SJCRH30 (cell line): Measurements from ENCODE around the gene SECTM1. TPM values are rescaled to one million over a fixed set of nuclear protein-coding genes. Genes with fewer than 3 reads are reported as not detected.

Experiments used
- DNase-seq, 2 experiments: peaks; one replicate each; pipeline ENCODE4 v3.0.0-alpha.2; 2015 to 2020
- H3K27ac ChIP-seq: fragments of 250-450 bp; sonication (Bioruptor Pico); 2 replicates; pipeline ENCODE4 v1.5.1; 2020; ENCODE audit warnings: mild to moderate bottlenecking, moderate library complexity
- H3K27me3 ChIP-seq: fragments of 250-450 bp; sonication (Bioruptor Pico); 2 replicates; pipeline ENCODE4 v1.5.1; 2020; ENCODE audit warnings: mild to moderate bottlenecking, moderate library complexity
- H3K36me3 ChIP-seq: fragments of 250-450 bp; sonication (Bioruptor Pico); 2 replicates; pipeline ENCODE4 v1.5.1; 2020; ENCODE audit warnings: mild to moderate bottlenecking, moderate library complexity
- H3K4me1 ChIP-seq: fragments of 250-450 bp; sonication (Bioruptor Pico); 2 replicates; pipeline ENCODE4 v1.5.1; 2020; ENCODE audit warnings: mild to moderate bottlenecking, moderate library complexity
- H3K4me3 ChIP-seq: fragments of 250-450 bp; sonication (Bioruptor Pico); 2 replicates; pipeline ENCODE4 v1.5.1; 2020; ENCODE audit warnings: mild to moderate bottlenecking, moderate library complexity
- H3K9me3 ChIP-seq: fragments of 250-450 bp; sonication (Bioruptor Pico); replicated peaks from 2 replicates; pipeline ENCODE4 v1.5.1; 2020; ENCODE audit warnings: mild to moderate bottlenecking, moderate library complexity
- total RNA-seq: library from RNA; depleted of rRNA; stranded (reverse); fragments of >200 nt; shearing (Covaris generic); gene quantifications from 2 replicates; pipeline ENCODE4 v1.2.3, GENCODE V29; 2014

The SECTM1 gene
- total RNA-seq, 1 experiment from 2014 or later = 0.36 TPM

GRCh38 chr17:82329683-82330321, 3.8 kb downstream of the SECTM1 start:
- Histone ChIP-seq H3K9me3 (no peaks in the 10 kb centered on the region), H3K27ac (peak overlapping the region; percentile 1; the same call in 1 of the 2 replicates), H3K36me3 (no peaks in the 10 kb centered on the region), H3K4me3 (no peak overlapping the region), H3K4me1 (peaks cover 35% of the 10 kb centered on the region), H3K27me3 (peaks cover 13% of the 10 kb centered on the region)
- DNase-seq = no peak

- H3K4me1 ChIP-seq = peaks cover 32% of the 10 kb centered on the region
- H3K27me3 ChIP-seq = peaks cover 16% of the 10 kb centered on the region
- no peaks in the 10 kb centered on the region for H3K9me3 ChIP-seq
- DNase-seq = no peak
- no peak overlapping the region for H3K4me3 ChIP-seq
- H3K36me3 ChIP-seq = no peaks in the 10 kb centered on the region
- H3K27ac ChIP-seq = no peak overlapping the region
Observed at GRCh38 chr17:82328994-82329507, 4.5 kb downstream of the SECTM1 start.

GRCh38 chr17:82328141-82328993, 5.2 kb downstream of the SECTM1 start:
- Histone ChIP-seq H3K36me3 (no peaks in the 10 kb centered on the region), H3K4me1 (peaks cover 32% of the 10 kb centered on the region), H3K27me3 (peaks cover 22% of the 10 kb centered on the region), H3K4me3 (no peak overlapping the region), H3K27ac (no peak overlapping the region), H3K9me3 (no peaks in the 10 kb centered on the region)
- no peak for DNase-seq

- Histone ChIP-seq H3K4me3 (no peak overlapping the region), H3K27ac (no peak overlapping the region), H3K4me1 (peaks cover 30% of the 10 kb centered on the region), H3K36me3 (no peaks in the 10 kb centered on the region), H3K27me3 (peaks cover 27% of the 10 kb centered on the region), H3K9me3 (no peaks in the 10 kb centered on the region)
- no peak for DNase-seq
Observed at GRCh38 chr17:82327757-82328140, 5.8 kb downstream of the SECTM1 start.

- Histone ChIP-seq H3K4me1 (peaks cover 26% of the 10 kb centered on the region), H3K36me3 (no peaks in the 10 kb centered on the region), H3K27ac (no peak overlapping the region), H3K4me3 (no peak overlapping the region), H3K9me3 (no peaks in the 10 kb centered on the region), H3K27me3 (peaks cover 30% of the 10 kb centered on the region)
- no peak for DNase-seq
Observed at GRCh38 chr17:82327289-82327688, 6.3 kb downstream of the SECTM1 start.

- H3K36me3 ChIP-seq = no peaks in the 10 kb centered on the region
- H3K27ac ChIP-seq = no peak overlapping the region
- H3K4me3 ChIP-seq = no peak overlapping the region
- H3K27me3 ChIP-seq = peaks cover 31% of the 10 kb centered on the region
- DNase-seq = no peak
- H3K4me1 ChIP-seq = peaks cover 10% of the 10 kb centered on the region
- no peaks in the 10 kb centered on the region for H3K9me3 ChIP-seq
Observed at GRCh38 chr17:82325286-82326180, 8.0 kb downstream of the SECTM1 start.

- H3K4me1 ChIP-seq = peaks cover 4% of the 10 kb centered on the region
- no peaks in the 10 kb centered on the region for H3K36me3 ChIP-seq
- peaks cover 31% of the 10 kb centered on the region for H3K27me3 ChIP-seq
- H3K9me3 ChIP-seq = no peaks in the 10 kb centered on the region; the same call in 1 of the 2 replicates
- no peak overlapping the region for H3K27ac ChIP-seq
- no peak overlapping the region for H3K4me3 ChIP-seq
- DNase-seq = no peak
Observed at GRCh38 chr17:82324566-82325285, 8.8 kb downstream of the SECTM1 start.

- no peaks in the 10 kb centered on the region; the same call in 1 of the 2 replicates for H3K4me1 ChIP-seq
- no peaks in the 10 kb centered on the region for H3K36me3 ChIP-seq
- DNase-seq = no peak
- no peak overlapping the region for H3K27ac ChIP-seq
- H3K9me3 ChIP-seq = no peaks in the 10 kb centered on the region; the same call in 1 of the 2 replicates
- peaks cover 31% of the 10 kb centered on the region for H3K27me3 ChIP-seq
- H3K4me3 ChIP-seq = no peak overlapping the region
Observed at GRCh38 chr17:82323514-82324234, 9.9 kb downstream of the SECTM1 start.

- Histone ChIP-seq H3K4me1 (no peaks in the 10 kb centered on the region; the same call in 1 of the 2 replicates), H3K9me3 (no peaks in the 10 kb centered on the region; the same call in 1 of the 2 replicates), H3K27ac (no peak overlapping the region), H3K36me3 (no peaks in the 10 kb centered on the region), H3K27me3 (peaks cover 31% of the 10 kb centered on the region), H3K4me3 (no peak overlapping the region)
- no peak for DNase-seq
Observed at GRCh38 chr17:82322526-82323453, 10.8 kb downstream of the SECTM1 start.

- H3K36me3 ChIP-seq = no peaks in the 10 kb centered on the region
- H3K4me3 ChIP-seq = no peak overlapping the region
- no peaks in the 10 kb centered on the region; the same call in 1 of the 2 replicates for H3K4me1 ChIP-seq
- no peak overlapping the region for H3K27ac ChIP-seq
- no peaks in the 10 kb centered on the region; the same call in 1 of the 2 replicates for H3K9me3 ChIP-seq
- DNase-seq = no peak
- H3K27me3 ChIP-seq = peaks cover 28% of the 10 kb centered on the region
Observed at GRCh38 chr17:82321947-82322466, 11.6 kb downstream of the SECTM1 start.

- no peak for DNase-seq
- Histone ChIP-seq H3K27me3 (peaks cover 28% of the 10 kb centered on the region), H3K36me3 (no peaks in the 10 kb centered on the region), H3K4me1 (no peaks in the 10 kb centered on the region; the same call in 1 of the 2 replicates), H3K9me3 (no peaks in the 10 kb centered on the region; the same call in 1 of the 2 replicates), H3K27ac (no peak overlapping the region), H3K4me3 (no peak overlapping the region)
Observed at GRCh38 chr17:82320956-82321927, 12.3 kb downstream of the SECTM1 start.
